T-helper 1 cell (primary cell): Measurements from ENCODE around the gene EPHA3.

Experiments used
- DNase-seq, 5 donors: peaks; one replicate each; pipeline ENCODE4 v3.0.0-alpha.2; 2012 to 2020

Gene EPHA3

DNA sequence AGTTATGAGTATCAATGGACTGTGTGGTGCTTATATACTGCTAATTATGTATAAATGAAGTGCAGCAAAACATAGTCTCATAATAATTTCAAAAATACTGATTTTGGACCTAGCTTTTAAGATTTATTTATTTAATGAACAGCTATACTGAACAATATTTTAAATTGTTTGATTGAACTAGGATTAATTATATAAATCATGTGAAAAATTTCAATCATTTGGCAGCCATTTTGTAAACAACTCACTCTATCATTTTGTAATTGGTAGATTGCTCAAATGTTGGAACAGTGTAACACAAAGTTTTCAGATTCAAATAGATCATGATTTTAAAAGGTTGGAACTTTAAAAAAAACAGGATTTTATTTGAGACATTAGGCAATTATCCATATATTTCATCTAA lies 47.0 kb downstream of the EPHA3 start:
- no peak for DNase-seq

GRCh38 chr3:89155811-89156210 lies 48.4 kb downstream of the EPHA3 start:
- DNase-seq, result no peak

- no peak for DNase-seq
Measured at GRCh38 chr3:89157575-89157974, 50.2 kb downstream of the EPHA3 start.

DNA sequence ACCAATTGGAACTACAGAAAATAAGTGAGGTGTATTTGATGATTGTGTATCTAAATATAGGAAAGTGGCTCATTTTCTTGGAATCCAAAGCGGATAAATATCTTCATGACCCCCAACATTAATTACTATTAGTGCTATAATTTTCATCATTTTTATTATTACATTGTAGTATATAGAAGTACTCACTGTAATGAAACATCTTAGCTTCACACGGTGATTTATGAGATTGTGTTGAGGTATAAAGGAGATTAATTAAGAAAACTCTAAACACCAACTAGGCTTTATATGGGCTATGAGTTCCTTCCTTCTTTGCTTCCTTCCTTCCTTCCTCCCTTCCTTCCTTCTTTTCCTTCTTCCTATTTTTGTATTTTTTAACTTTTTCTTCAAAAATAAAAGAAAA lies 52.2 kb downstream of the EPHA3 start:
- DNase-seq, result no peak

DNA sequence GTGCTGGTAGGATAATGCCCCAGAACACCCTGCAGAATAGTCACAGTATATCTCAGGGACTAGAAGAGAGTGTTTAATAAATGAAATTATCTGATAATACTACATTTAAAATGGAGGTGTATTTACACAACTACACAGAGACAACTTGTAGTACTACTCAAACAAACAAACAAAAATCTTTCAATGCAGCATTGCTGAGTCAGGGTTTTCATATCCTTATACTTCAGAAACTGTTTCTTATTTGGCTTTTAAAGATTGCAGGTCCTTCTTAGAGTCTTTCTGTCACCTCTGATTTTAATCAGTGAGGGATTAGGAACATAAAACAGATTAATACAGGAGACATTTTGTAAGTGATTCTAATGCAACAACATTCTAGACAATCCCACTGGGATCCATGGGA lies 57.4 kb downstream of the EPHA3 start:
- DNase-seq, result no peak

DNA sequence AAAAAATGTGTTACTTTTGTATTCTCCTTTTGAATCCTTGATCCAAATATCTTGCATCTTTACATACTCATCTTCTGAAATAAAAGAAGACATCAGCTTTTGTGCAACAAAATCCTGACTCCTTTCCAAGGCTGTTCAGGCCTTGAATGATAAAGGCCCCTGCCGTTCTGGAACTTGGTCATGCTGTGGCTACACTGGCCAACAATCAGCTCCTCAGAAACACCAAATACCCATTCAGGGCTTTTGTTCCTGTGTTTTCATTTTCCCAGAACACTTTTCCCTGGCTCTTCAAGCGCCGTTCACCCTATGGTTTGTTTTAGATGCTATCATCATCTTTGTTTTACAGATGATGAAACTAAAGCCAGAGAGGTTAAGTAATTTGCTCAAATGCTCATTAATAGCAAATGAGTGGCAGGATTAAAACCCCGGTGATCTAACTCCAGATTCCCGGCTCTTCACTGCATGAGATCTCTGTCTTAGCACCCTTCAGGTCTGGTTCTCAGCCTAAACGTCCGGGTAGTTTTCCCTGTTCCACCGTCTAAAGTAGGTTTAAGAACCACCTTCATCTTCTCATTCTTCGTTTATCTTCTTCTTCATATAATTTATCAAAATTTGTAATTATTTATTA lies 58.3 kb downstream of the EPHA3 start:
- no peak for DNase-seq

GRCh38 chr3:89171687-89172545 lies 64.5 kb downstream of the EPHA3 start:
- no peak for DNase-seq

GRCh38 chr3:89173546-89173945 lies 66.1 kb downstream of the EPHA3 start:
- DNase-seq, result no peak

GRCh38 chr3:89179355-89180001 lies 72.1 kb downstream of the EPHA3 start:
- no peak for DNase-seq

DNA sequence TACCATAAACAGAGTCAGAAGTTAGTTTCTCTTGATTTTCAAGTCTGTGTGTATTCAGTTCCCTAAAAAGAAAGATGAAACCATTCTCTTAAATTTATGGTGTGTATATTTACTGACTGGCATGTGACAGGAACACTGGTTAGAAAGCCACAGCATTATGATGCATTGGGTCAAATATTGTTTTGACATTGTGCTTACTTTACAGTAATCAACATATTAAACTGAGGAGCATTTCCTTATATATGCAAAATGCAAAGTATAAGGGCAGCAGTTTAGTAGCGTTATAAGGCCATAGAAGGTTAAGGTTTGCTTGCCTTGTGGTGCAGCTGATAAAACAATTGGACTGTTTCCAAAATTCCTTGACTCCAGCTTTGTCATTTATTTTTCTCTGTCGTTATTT lies 72.9 kb downstream of the EPHA3 start:
- DNase-seq, result no peak

DNA sequence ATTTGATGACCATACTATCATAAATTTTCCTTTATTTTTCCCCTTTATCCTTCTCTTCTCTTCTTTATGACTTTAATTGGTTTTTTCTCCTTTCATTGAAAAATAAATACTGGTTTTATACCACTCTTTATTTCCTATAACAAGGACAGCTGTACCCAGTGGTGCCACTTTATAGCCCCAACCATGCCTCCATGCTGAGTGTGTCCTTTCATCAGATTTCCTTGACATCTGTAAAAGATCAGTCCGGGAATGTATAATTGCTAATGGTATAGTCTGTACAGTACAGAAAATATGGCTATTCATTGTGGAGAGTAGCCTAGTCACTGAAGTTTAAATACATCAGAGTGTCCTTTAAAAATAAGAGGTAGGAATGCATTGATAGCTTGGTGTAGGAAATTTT lies 74.6 kb downstream of the EPHA3 start:
- DNase-seq, result no peak

DNA sequence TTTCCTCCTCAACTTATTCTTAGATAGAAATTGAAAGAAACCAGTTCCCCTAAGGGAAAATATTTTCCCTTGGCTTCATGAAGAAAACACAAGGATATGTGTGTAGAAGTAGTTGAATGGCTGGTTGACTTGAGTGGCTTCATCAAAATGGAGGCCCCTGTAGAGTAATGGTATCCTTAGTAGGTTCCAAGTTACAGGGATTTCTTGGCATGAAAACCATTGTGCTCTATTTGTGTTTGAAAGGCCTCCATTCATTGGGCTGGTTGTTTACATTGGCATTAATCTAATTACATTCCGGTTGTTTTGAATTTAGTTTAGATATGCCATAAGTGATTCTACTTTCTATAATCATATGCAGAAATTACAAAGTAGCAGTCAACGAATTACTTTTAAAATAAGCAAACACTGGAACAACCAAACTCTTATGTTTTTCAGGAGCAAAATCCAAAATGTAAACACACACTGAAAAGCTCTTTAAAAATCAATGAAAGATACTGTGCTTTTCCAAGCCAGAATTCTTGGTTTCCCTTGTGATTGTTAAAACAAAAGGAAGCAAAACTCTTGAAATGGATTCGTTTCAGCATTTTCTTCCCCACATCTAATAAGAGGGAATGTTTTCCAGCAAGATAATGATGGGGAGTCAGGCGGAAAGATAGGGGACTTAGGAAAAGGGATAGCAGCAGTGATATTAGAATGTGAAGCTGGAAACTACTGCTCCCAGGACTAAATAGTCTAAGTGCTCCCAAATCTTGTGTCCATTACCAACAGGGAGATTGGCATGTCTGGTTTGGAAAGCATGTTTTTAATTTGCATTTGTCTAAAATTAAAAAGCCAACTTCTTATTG lies 77.0 kb downstream of the EPHA3 start:
- no peak for DNase-seq

- DNase-seq, result no peak
Measured at GRCh38 chr3:89186456-89186855, 79.0 kb downstream of the EPHA3 start.

DNA sequence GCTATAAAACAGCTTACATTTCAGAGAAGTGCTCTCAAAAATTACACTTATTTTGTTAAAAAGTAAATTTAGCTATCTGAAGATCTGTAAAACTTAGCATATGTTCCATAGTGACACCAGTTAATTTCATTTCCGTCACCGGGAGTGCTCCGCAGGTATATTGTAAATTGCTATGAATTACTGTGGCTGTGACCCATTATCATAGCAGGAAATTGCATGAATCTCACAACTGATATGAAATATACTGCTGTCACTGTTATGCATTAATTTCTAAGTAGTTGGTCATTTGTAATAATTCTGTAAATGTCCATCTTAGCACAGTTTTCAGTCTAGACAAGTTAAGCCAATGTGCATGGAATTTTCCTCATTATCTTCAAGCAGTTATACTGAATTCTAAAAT lies 91.2 kb downstream of the EPHA3 start:
- no peak for DNase-seq

DNA sequence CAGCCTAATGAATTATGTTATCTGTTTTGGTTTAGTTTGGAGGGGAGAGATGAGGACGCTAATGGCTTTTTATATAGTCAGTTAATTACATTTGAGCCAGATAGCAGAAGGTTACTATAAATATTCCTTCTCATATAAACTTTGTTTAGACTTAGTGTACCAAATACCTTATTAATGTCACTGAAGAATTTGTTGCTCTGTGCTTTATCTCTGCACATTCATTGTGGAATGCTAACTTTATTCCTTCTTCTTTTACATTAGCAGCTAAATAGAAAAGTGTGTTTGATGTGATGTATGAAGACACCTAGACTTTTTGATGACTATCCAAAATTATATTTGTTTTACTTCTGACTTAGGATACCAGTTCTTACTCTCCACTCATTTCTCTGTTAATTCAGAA lies 105.2 kb downstream of the EPHA3 start:
- DNase-seq, result no peak

- no peak for DNase-seq
Measured at GRCh38 chr3:89216016-89216739, 108.8 kb downstream of the EPHA3 start.

DNA sequence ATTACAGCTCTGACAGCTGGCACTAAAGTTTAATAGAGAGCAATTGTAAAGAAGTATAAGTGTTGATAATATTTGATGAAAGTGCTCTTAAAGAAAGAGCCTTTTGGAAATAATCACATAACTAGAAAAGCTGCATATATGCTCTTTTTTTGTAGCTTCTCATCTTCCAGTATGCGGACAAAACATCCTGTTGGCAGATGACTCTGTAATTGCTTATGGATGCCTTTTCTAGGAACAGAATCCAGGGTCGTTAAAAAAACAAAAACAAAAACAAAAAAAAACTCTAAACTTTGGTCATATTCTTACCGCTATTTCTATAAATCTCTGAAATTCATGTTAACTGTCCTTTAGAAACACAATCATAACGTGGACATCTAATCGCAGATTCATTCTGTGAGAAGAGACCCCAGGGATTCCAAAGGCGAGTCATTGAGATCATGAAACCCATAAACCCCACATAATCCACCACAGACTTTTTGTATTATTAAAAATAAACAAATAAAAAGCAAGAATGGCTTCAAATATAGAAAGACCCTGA lies 109.8 kb downstream of the EPHA3 start:
- no peak for DNase-seq

GRCh38 chr3:89221924-89222323 lies 114.5 kb downstream of the EPHA3 start:
- no peak for DNase-seq

GRCh38 chr3:89223188-89223587 lies 115.8 kb downstream of the EPHA3 start:
- DNase-seq, result no peak

- no peak for DNase-seq
Measured at GRCh38 chr3:89227218-89227617, 119.8 kb downstream of the EPHA3 start.

DNA sequence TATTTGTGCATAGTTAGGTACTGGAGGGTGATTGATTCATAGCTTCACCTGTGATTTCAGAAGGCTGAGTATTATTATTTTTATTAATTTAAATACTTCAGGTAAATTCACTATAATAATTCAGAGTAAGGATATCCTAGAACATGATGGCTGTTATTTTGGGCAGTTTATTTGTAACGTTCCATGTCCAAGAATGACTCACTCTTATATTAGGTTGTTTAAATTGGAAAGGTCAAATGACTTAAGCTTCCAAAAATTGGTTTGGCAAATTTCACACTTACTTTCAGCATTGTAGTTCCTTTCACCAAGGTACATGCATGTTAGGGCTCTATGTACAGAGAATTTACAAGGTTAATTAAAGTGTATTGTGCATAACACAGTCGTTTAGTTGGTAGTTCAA lies 120.2 kb downstream of the EPHA3 start:
- no peak for DNase-seq

DNA sequence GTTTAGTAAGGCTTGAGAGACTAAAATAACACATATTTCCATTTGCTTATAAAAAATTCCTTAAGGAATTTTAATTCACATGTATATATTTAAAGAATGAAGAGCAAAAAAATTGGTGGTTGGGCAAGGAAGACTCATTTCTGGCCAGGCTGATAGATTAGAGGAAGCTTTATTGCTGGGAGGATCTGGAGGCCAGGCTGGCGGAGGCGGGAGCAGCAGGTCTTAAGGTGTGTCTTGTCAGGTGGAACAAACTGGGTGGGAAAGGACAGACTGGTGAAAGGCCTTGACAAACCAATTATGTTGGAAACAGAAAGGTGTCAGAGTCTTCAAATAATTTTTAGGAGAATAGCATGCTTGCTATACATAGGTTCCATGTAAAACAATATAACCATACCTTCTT lies 124.7 kb downstream of the EPHA3 start:
- DNase-seq, result no peak
